CD4-positive, alpha-beta memory T cell (primary cell): Measurements from ENCODE around the gene FOXP3. TPM values are rescaled to one million over a fixed set of nuclear protein-coding genes. Genes with fewer than 3 reads are reported as not detected.
A peak's percentile ranks its signal among the peaks of the same experiment; 100 is the strongest.
"Not testable (repeated sequence)": the region's sequence is repeated elsewhere in the genome, so short reads cannot be mapped to it uniquely, and the experiment has no call there.

Experiments used
- CTCF ChIA-PET: fragments of 350-600 bp; sonication (Branson Sonifier 250); formaldehyde crosslinking; loops from one replicate; lab custom pipeline; 2021; ENCODE audit warnings: inconsistent platforms; ENCODE audit not compliant: partially characterized antibody; lab: Charles Lee
- POLR2A ChIA-PET: fragments of 350-600 bp; sonication (Branson Sonifier 250); formaldehyde crosslinking; loops from one replicate; lab custom pipeline; 2021; ENCODE audit not compliant: partially characterized antibody; lab: Charles Lee
- DNase-seq, 5 donors: peaks; one replicate each; pipeline versions ENCODE4 v3.0.0 to v3.0.0-alpha.2; 2020 to 2022; ENCODE audit warnings: mixed read lengths in 1 of 5
- H3K27ac ChIP-seq: one replicate; pipeline ENCODE4 v1.7.0; 2013; ENCODE audit warnings: low read depth, low read length
- H3K27me3 ChIP-seq: 2 replicates; pipeline ENCODE4 v1.7.0; 2013; ENCODE audit warnings: mild to moderate bottlenecking, low read length, moderate library complexity; ENCODE audit not compliant: insufficient read depth
- H3K36me3 ChIP-seq: 2 replicates; pipeline ENCODE4 v1.7.0; 2013; ENCODE audit warnings: mild to moderate bottlenecking, low read length, moderate library complexity; ENCODE audit not compliant: insufficient read depth
- H3K4me1 ChIP-seq: 2 replicates; pipeline ENCODE4 v1.7.0; 2013; ENCODE audit warnings: mild to moderate bottlenecking, low read length, moderate library complexity; ENCODE audit not compliant: insufficient read depth
- H3K4me3 ChIP-seq, 2 donors: one replicate each; pipeline ENCODE4 v1.7.0; 2013; ENCODE audit warnings: low read length in 2 of 2, mild to moderate bottlenecking in 1 of 2
- H3K9me3 ChIP-seq, 2 donors: one replicate each; pipeline ENCODE4 v1.7.0; 2013; ENCODE audit warnings: low read length in 2 of 2, control low read depth in 1 of 2; ENCODE audit not compliant: control insufficient read depth in 1 of 2
- H3K27ac Mint-ChIP-seq, 7 donors: one replicate each; pipeline ENCODE4 v1.8.0; 2020 to 2021; ENCODE audit warnings: mixed read lengths in 7 of 7, mild to moderate bottlenecking in 6 of 7, inconsistent platforms in 3 of 7, moderate library complexity in 3 of 7
- H3K27me3 Mint-ChIP-seq, 2 donors: one replicate each; pipeline ENCODE4 v1.8.0; 2020 to 2021; ENCODE audit warnings: mixed read lengths in 2 of 2
- H3K36me3 Mint-ChIP-seq, 2 donors: one replicate each; pipeline ENCODE4 v1.8.0; 2020 to 2021; ENCODE audit warnings: mixed read lengths in 2 of 2, inconsistent platforms in 1 of 2, mild to moderate bottlenecking in 1 of 2
- H3K4me1 Mint-ChIP-seq, 4 donors: one replicate each; pipeline ENCODE4 v1.8.0; 2020 to 2021; ENCODE audit warnings: mixed read lengths in 4 of 4, mild to moderate bottlenecking in 1 of 4
- H3K4me3 Mint-ChIP-seq, 8 donors: one replicate each; pipeline ENCODE4 v1.8.0; 2020 to 2021; ENCODE audit warnings: mixed read lengths in 8 of 8, mild to moderate bottlenecking in 7 of 8, moderate library complexity in 6 of 8, inconsistent platforms in 3 of 8
- H3K9me3 Mint-ChIP-seq, 8 donors: one replicate each; pipeline ENCODE4 v1.8.0; 2020 to 2021; ENCODE audit warnings: mixed read lengths in 8 of 8, mild to moderate bottlenecking in 5 of 8, inconsistent platforms in 3 of 8, moderate library complexity in 1 of 8
- intact Hi-C: fragments of 100-400 bp; cut with micrococcal nuclease; formaldehyde crosslinking; loops from one replicate; pipeline ENCODE4 v1.15.1; 2023
- polyA plus RNA-seq, 2 donors: library from polyadenylated mRNA; unstranded; fragments of 300-500 nt; fragmentation: Illumina TruSeq; gene quantifications; one replicate each; pipeline ENCODE4 v1.2.3, GENCODE V29; 2021
- total RNA-seq, 2 experiments: library from RNA; stranded (reverse); gene quantifications; one replicate each; pipeline ENCODE4 v1.2.3, GENCODE V29; 2021

Gene FOXP3
- total and polyA plus RNA-seq, 4 experiments from 2014 or later: 1.00 to 4.3 (median 2.8) TPM

DNA sequence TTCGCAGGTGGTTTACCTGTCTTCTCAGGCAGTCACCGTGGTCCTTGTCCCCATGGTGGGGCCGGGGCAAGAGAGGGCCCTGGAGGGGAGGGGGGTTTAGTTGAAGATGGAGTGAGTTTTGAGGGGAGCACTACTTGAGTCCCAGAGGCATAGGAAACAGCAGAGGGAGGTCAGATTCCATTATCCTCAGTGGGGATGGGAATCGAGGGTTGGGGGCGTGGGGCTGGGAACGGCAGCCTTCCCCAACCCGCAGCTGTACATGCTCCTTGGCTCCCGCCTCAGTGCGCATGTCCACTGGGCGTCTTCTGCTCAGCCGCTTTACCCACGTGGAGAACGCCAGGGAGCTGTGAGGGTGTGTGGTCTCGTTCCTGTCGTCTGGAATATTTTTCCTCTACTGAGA lies 38.8 kb upstream of the FOXP3 start, which contains the start of gene GAGE10:
TSS of gene GAGE10 (plus strand) at position 301 of the 400 bp plus-strand sequence. CDS start 1,214 bp downstream, outside the sequence.
- no peak for DNase-seq
- no peaks in the 10 kb centered on the region for H3K27me3 ChIP-seq
- no peaks in the 10 kb centered on the region for H3K36me3 ChIP-seq
- Mint-ChIP-seq H3K27ac (no peak within 1 kb of the TSS), H3K9me3 (no peaks in the 10 kb centered on the region), H3K4me1 (peaks cover 0 to 8% (median 3%) of the 10 kb centered on the region in 4 donors), H3K27me3 (no peaks in the 10 kb centered on the region), H3K4me3 (no peak within 1 kb of the TSS), H3K36me3 (peaks cover 0 to 8% of the 10 kb centered on the region in 2 donors)
- ChIA-PET CTCF (no interaction called here), POLR2A (no interaction called here)
- H3K9me3 ChIP-seq: no peaks in the 10 kb centered on the region
- H3K4me3 ChIP-seq: no peak within 1 kb of the TSS
- H3K4me1 ChIP-seq: peaks cover 3% of the 10 kb centered on the region
- intact Hi-C loops: no loop called here
- no peak within 1 kb of the TSS for H3K27ac ChIP-seq

- no peak for DNase-seq
- POLR2A ChIA-PET: no interaction called here
Observed at GRCh38 chrX:49300703-49301102, 36.2 kb upstream of the FOXP3 start.

GRCh38 chrX:49299293-49299692 lies 34.8 kb upstream of the FOXP3 start:
- H3K4me1 Mint-ChIP-seq, H3K9me3 Mint-ChIP-seq, H3K4me1 ChIP-seq, POLR2A ChIA-PET, H3K27ac ChIP-seq, H3K4me3 ChIP-seq, H3K9me3 ChIP-seq, DNase-seq, CTCF ChIA-PET, H3K4me3 Mint-ChIP-seq, H3K27me3 ChIP-seq, intact Hi-C loops, H3K27me3 Mint-ChIP-seq, H3K27ac Mint-ChIP-seq, H3K36me3 ChIP-seq, H3K36me3 Mint-ChIP-seq: not testable (repeated sequence)

More at GRCh38 chrX:49300703-49301102, 36.2 kb upstream of the FOXP3 start:
- intact Hi-C loops: no loop called here
- H3K4me1 ChIP-seq: no peaks in the 10 kb centered on the region
- Mint-ChIP-seq H3K27me3 (no peaks in the 10 kb centered on the region), H3K27ac (no peak overlapping the region), H3K9me3 (no peaks in the 10 kb centered on the region), H3K4me1 (peaks cover 0 to 1% (median 0%) of the 10 kb centered on the region in 4 donors), H3K36me3 (peaks cover 0 to 8% of the 10 kb centered on the region in 2 donors), H3K4me3 (no peak overlapping the region)
- no peak overlapping the region for H3K4me3 ChIP-seq
- CTCF ChIA-PET: no interaction called here
- H3K27ac ChIP-seq: no peak overlapping the region
- H3K9me3 ChIP-seq: no peaks in the 10 kb centered on the region
- H3K36me3 ChIP-seq: no peaks in the 10 kb centered on the region
- no peaks in the 10 kb centered on the region for H3K27me3 ChIP-seq

- Mint-ChIP-seq H3K36me3 (no peaks in the 10 kb centered on the region), H3K9me3 (peaks cover 0 to 2% (median 0%) of the 10 kb centered on the region in 8 donors), H3K4me1 (peaks cover 18 to 33% (median 25%) of the 10 kb centered on the region in 4 donors), H3K27ac (peak overlapping the region in 3 of 7 donors; percentile 13 to 53 (median 51)), H3K27me3 (no peaks in the 10 kb centered on the region), H3K4me3 (peak overlapping the region in 1 of 8 donors; percentile 57)
- POLR2A ChIA-PET: interaction anchor here (1.1 to 2.2 kb wide), 3 partner anchors 17 to 102 kb away, joined by 3 to 9 read pairs (median 8); no protein-coding TSS in a partner anchor
- H3K27me3 ChIP-seq: no peaks in the 10 kb centered on the region
- intact Hi-C loops: loop anchor here (1.0 to 2.0 kb wide), 2 partner anchors 462 to 586 kb away; partner anchors contain the start of gene USP27X
- H3K4me1 ChIP-seq: peaks cover 29% of the 10 kb centered on the region
- H3K4me3 ChIP-seq: no peak overlapping the region
- H3K36me3 ChIP-seq: no peaks in the 10 kb centered on the region
- no peaks in the 10 kb centered on the region for H3K9me3 ChIP-seq
- no peak overlapping the region for H3K27ac ChIP-seq
- DNase-seq: no peak
- CTCF ChIA-PET: interaction anchor here (1.0 to 2.3 kb wide), 6 partner anchors 11 to 100 kb away, joined by 3 to 14 read pairs (median 6); no protein-coding TSS in a partner anchor
Observed at GRCh38 chrX:49292400-49293362, 28.2 kb upstream of the FOXP3 start.

DNA sequence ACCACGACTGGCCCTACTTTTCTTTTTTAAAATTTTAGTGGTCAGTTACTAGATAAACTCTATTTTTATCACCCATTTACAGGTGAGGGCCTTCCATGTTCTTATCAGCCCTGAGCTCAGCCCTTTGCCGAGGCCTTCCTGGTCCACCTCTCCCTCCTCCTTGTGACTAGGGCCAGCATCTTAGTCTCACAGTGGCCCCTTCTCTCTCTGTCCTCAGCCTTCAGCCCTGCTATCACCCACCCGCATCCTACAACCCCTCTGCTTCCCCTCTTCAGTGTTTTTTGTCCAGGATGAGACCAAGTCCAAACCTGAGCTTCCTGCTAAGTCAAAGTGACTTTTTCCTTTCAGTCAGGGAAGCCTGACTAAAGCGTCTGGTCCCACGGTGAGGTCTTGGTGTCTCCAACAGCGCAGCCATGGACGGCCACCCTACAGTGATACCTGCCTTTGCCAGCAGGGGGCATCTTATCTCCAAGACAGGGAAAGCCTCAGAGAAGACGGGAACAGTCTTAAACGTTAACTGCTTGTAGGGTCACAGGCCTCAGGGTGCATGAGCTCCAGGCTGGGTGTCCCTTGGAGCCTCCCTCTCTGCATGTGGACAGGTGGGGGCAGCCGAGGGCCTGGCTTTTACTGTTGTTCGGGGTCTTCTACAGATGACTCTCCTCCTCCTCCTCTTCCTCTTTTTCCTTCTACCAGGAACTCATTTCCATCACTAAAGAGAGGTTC lies 27.3 kb upstream of the FOXP3 start:
- Histone ChIP-seq H3K27ac (no peak overlapping the region), H3K4me3 (no peak overlapping the region), H3K36me3 (no peaks in the 10 kb centered on the region), H3K27me3 (no peaks in the 10 kb centered on the region), H3K9me3 (no peaks in the 10 kb centered on the region), H3K4me1 (peaks cover 34% of the 10 kb centered on the region)
- intact Hi-C loops: loop anchor here (1.0 to 2.0 kb wide), 2 partner anchors 463 to 587 kb away; partner anchors contain the start of gene USP27X
- Mint-ChIP-seq H3K27me3 (no peaks in the 10 kb centered on the region), H3K4me1 (peaks cover 22 to 42% (median 29%) of the 10 kb centered on the region in 4 donors), H3K36me3 (no peaks in the 10 kb centered on the region), H3K4me3 (peak overlapping the region in 5 of 8 donors; percentile 1 to 84 (median 57)), H3K9me3 (peaks cover 0 to 2% (median 0%) of the 10 kb centered on the region in 8 donors), H3K27ac (peak overlapping the region in 6 of 7 donors; percentile 10 to 91 (median 74))
- DNase-seq: peak; percentile 56 to 64 (median 59)
- ChIA-PET POLR2A (interaction anchor here (1.1 to 2.2 kb wide), 4 partner anchors 18 to 101 kb away, joined by 3 to 9 read pairs (median 8); no protein-coding TSS in a partner anchor), CTCF (interaction anchor here (0.9 to 2.3 kb wide), 8 partner anchors 11 to 462 kb away, joined by 3 to 14 read pairs (median 6); no protein-coding TSS in a partner anchor)

GRCh38 chrX:49290215-49290614 lies 25.7 kb upstream of the FOXP3 start:
- Histone ChIP-seq H3K36me3 (no peaks in the 10 kb centered on the region), H3K27ac (no peak overlapping the region), H3K4me1 (peaks cover 34% of the 10 kb centered on the region), H3K9me3 (no peaks in the 10 kb centered on the region), H3K27me3 (no peaks in the 10 kb centered on the region), H3K4me3 (no peak overlapping the region)
- DNase-seq: no peak
- intact Hi-C loops: no loop called here
- Mint-ChIP-seq H3K9me3 (peaks cover 0 to 2% (median 0%) of the 10 kb centered on the region in 8 donors), H3K4me3 (no peak overlapping the region), H3K36me3 (no peaks in the 10 kb centered on the region), H3K27me3 (no peaks in the 10 kb centered on the region), H3K27ac (no peak overlapping the region), H3K4me1 (peaks cover 22 to 42% (median 29%) of the 10 kb centered on the region in 4 donors)
- ChIA-PET POLR2A (interaction anchor here (1.6 kb wide), 1 partner anchor 17 kb away, joined by 9 read pairs; no protein-coding TSS in a partner anchor), CTCF (interaction anchor here (2.3 kb wide), 1 partner anchor 14 kb away, joined by 9 read pairs; no protein-coding TSS in a partner anchor)
